Gastrocnemius medialis (tissue), 4 donors: ENCODE data around the gene DVL2. TPM values are rescaled to one million over a fixed set of nuclear protein-coding genes. Genes with fewer than 3 reads are reported as not detected.

ENCODE experiments used
- ATAC-seq, 2 donors: fragments of 150-250 bp; one replicate each; pipeline ENCODE4 v1.9.1; 2016
- DNase-seq, 2 donors: peaks; one replicate each; pipeline ENCODE4 v3.0.0-alpha.2; 2019
- H3K27ac ChIP-seq, 4 donors: fragments of 200-600 bp; sonication (generic); 1 replicate in 1 of 4; 2 replicates in 3 of 4; pipeline ENCODE4 v1.5.1; 2016 to 2018; ENCODE audit warnings: mild to moderate bottlenecking in 2 of 4, moderate library complexity in 1 of 4
- H3K27me3 ChIP-seq, 3 donors: fragments of 200-600 bp; sonication (generic) in 2 of 3; 1 replicate in 1 of 3; 2 replicates in 2 of 3; pipeline versions ENCODE4 v1.5.1 to v1.6.0; 2016 to 2019; ENCODE audit warnings: mild to moderate bottlenecking in 1 of 3, moderate library complexity in 1 of 3
- H3K36me3 ChIP-seq, 2 donors: fragments of 200-600 bp; sonication (generic) in 1 of 2; one replicate each; pipeline ENCODE4 v1.5.1; 2017 to 2018
- H3K4me1 ChIP-seq, 2 donors: fragments of 200-600 bp; sonication (generic) in 1 of 2; one replicate each; pipeline ENCODE4 v1.5.1; 2016 to 2017; ENCODE audit warnings: mild to moderate bottlenecking in 2 of 2
- H3K4me3 ChIP-seq, 4 donors: fragments of 200-600 bp; sonication (generic) in 3 of 4; 1 replicate in 1 of 4; 2 replicates in 3 of 4; pipeline ENCODE4 v1.5.1; 2016 to 2019; ENCODE audit warnings: mild to moderate bottlenecking in 2 of 4
- H3K9me3 ChIP-seq, 3 donors: fragments of 200-600 bp; sonication (generic) in 2 of 3; 1 replicate in 1 of 3; 2 replicates in 2 of 3; pipeline ENCODE4 v1.5.1; 2016 to 2019
- CTCF ChIP-seq, 5 experiments: fragments of 450-650 bp in 3 of 5; fragments of 200-600 bp in 2 of 5; sonication (generic) in 2 of 5; IDR thresholded peaks in 4 of 5; conservative IDR thresholded peaks in 1 of 5; 1 replicate in 4 of 5; 2 replicates in 1 of 5; pipeline ENCODE4 v1.5.1; 2016 to 2019; ENCODE audit warnings: antibody characterized with exemption in 5 of 5, mild to moderate bottlenecking in 3 of 5, moderate library complexity in 3 of 5
- POLR2A ChIP-seq, 2 donors: fragments of 450-650 bp; IDR thresholded peaks; one replicate each; pipeline ENCODE4 v1.6.1; 2017; ENCODE audit warnings: antibody characterized with exemption in 2 of 2, mild to moderate bottlenecking in 2 of 2, moderate library complexity in 2 of 2
- in situ Hi-C, 4 donors: fragments of 200-750 bp; cut with MboI; loops; one replicate each; pipeline versions ENCODE4 v1.15.0 to v1.8.0; 2017; ENCODE audit warnings: low sequenced_read_pairs in 4 of 4
- intact Hi-C: fragments of 100-400 bp; cut with DNase I; formaldehyde crosslinking; loops from one replicate; pipeline ENCODE4 v1.15.1; 2023; ENCODE audit warnings: low total_unique reads
- total RNA-seq, 4 donors: library from RNA; depleted of rRNA; stranded (reverse); fragments of >200 nt; gene quantifications; one replicate each; pipeline versions ENCODE4 v1.1.0 to v1.2.3, GENCODE V29; 2016

The DVL2 gene
- total RNA-seq, 4 donors from 2014 or later = 15.5 to 22.6 (median 20.5) TPM

GRCh38 chr17:7266784-7267183 lies 32.5 kb upstream of the DVL2 start:
- TF ChIP-seq CTCF (IDR thresholded peaks at IDR 0.05 in 4 of 5, conservative IDR thresholded peaks at IDR 0.05 in 1 of 5) (no peak), POLR2A (IDR thresholded peaks at IDR 0.05) (no peak)
- H3K9me3 ChIP-seq = no peaks in the 10 kb centered on the region
- H3K36me3 ChIP-seq = no peaks in the 10 kb centered on the region
- H3K27ac ChIP-seq = no peak overlapping the region
- peaks cover 29 to 40% (median 30%) of the 10 kb centered on the region in 3 donors for H3K27me3 ChIP-seq
- H3K4me1 ChIP-seq = no peaks in the 10 kb centered on the region
- in situ Hi-C loops (no loop called here), intact Hi-C loops (no loop called here)
- ATAC-seq (no peak), DNase-seq (no peak)
- H3K4me3 ChIP-seq = no peak overlapping the region

- DNase-seq (no peak), ATAC-seq (no peak)
- Histone ChIP-seq H3K4me3 (no peak overlapping the region), H3K36me3 (peaks cover 0 to 14% of the 10 kb centered on the region in 2 donors), H3K4me1 (peaks cover 5 to 9% of the 10 kb centered on the region in 2 donors), H3K27ac (no peak overlapping the region), H3K9me3 (no peaks in the 10 kb centered on the region), H3K27me3 (peaks cover 41 to 54% (median 43%) of the 10 kb centered on the region in 3 donors)
- intact Hi-C loops (no loop called here), in situ Hi-C loops (no loop called here)
- no peak for TF ChIP-seq CTCF (IDR thresholded peaks at IDR 0.05 in 4 of 5, conservative IDR thresholded peaks at IDR 0.05 in 1 of 5)
- TF ChIP-seq POLR2A (IDR thresholded peaks at IDR 0.05) = no peak
These were observed 29.4 kb upstream of the DVL2 start for GRCh38 chr17:7263801-7264078.

- intact Hi-C loops (no loop called here), in situ Hi-C loops (no loop called here)
- no peak for DNase-seq
- Histone ChIP-seq H3K4me1 (peaks cover 5 to 9% of the 10 kb centered on the region in 2 donors), H3K36me3 (peaks cover 0 to 18% of the 10 kb centered on the region in 2 donors), H3K9me3 (no peaks in the 10 kb centered on the region), H3K27ac (no peak overlapping the region), H3K4me3 (peak overlapping the region in 3 of 4 donors; percentile 0 to 52 (median 6)), H3K27me3 (peaks cover 41 to 54% (median 43%) of the 10 kb centered on the region in 3 donors)
- TF ChIP-seq CTCF (IDR thresholded peaks at IDR 0.05 in 4 of 5, conservative IDR thresholded peaks at IDR 0.05 in 1 of 5) (no peak), POLR2A (IDR thresholded peaks at IDR 0.05) (no peak)
- no peak for ATAC-seq
These were observed 28.9 kb upstream of the DVL2 start for GRCh38 chr17:7262935-7263800.

GRCh38 chr17:7262192-7262934 lies 28.0 kb upstream of the DVL2 start, which contains the start of gene CLDN7:
Gene CLDN7 (minus strand): TSS chr17:7262478. CDS start chr17:7262043, 435 bp downstream.
- DNase-seq (no peak), ATAC-seq (no peak)
- Histone ChIP-seq H3K9me3 (no peaks in the 10 kb centered on the region), H3K36me3 (peaks cover 0 to 27% of the 10 kb centered on the region in 2 donors), H3K27ac (peak within 1 kb of the TSS in 1 of 4 donors; percentile 11), H3K4me1 (peaks cover 5 to 9% of the 10 kb centered on the region in 2 donors), H3K4me3 (peak within 1 kb of the TSS; percentile 52 to 63 (median 53)), H3K27me3 (peaks cover 41 to 54% (median 43%) of the 10 kb centered on the region in 3 donors)
- intact Hi-C loops (no loop called here), in situ Hi-C loops (no loop called here)
- no peak for TF ChIP-seq POLR2A (IDR thresholded peaks at IDR 0.05)
- TF ChIP-seq CTCF (IDR thresholded peaks at IDR 0.05 in 4 of 5, conservative IDR thresholded peaks at IDR 0.05 in 1 of 5) = no peak
